ENCODE results near the gene SLC20A1. TPM values are rescaled to one million over a fixed set of nuclear protein-coding genes. Genes with fewer than 3 reads are reported as not detected.

Gene SLC20A1
- total RNA-seq, 1 donor from 2014 or later = 63.9 TPM

- Mint-ChIP-seq H3K36me3 (no peaks in the 10 kb centered on the region), H3K27me3 (no peaks in the 10 kb centered on the region), H3K27ac (no peak overlapping the region), H3K4me1 (ENCODE audit: unreplicated experiment) (peaks cover 10% of the 10 kb centered on the region), H3K9me3 (no peaks in the 10 kb centered on the region), H3K4me3 (no peak overlapping the region)
- no peak for TF ChIP-seq CTCF (conservative IDR thresholded peaks at IDR 0.05)
- DNase-seq (ENCODE audit: extremely low spot score, unreplicated experiment) = peak; percentile 20
Observed at GRCh38 chr2:112693596-112693995, 47.9 kb downstream of the SLC20A1 start.

GRCh38 chr2:112694182-112694581 is 48.4 kb downstream of the SLC20A1 start:
- TF ChIP-seq CTCF (conservative IDR thresholded peaks at IDR 0.05) = no peak
- H3K27ac Mint-ChIP-seq = no peak overlapping the region
- peak; percentile 48 for DNase-seq (ENCODE audit: extremely low spot score, unreplicated experiment)
- H3K27me3 Mint-ChIP-seq = no peaks in the 10 kb centered on the region
- H3K9me3 Mint-ChIP-seq = no peaks in the 10 kb centered on the region
- H3K4me1 Mint-ChIP-seq (ENCODE audit: unreplicated experiment) = peaks cover 10% of the 10 kb centered on the region
- H3K4me3 Mint-ChIP-seq = no peak overlapping the region
- no peaks in the 10 kb centered on the region for H3K36me3 Mint-ChIP-seq

- Mint-ChIP-seq H3K4me3 (no peak overlapping the region), H3K4me1 (ENCODE audit: unreplicated experiment) (no peaks in the 10 kb centered on the region), H3K36me3 (no peaks in the 10 kb centered on the region), H3K27ac (no peak overlapping the region), H3K9me3 (no peaks in the 10 kb centered on the region), H3K27me3 (no peaks in the 10 kb centered on the region)
- TF ChIP-seq CTCF (conservative IDR thresholded peaks at IDR 0.05) = no peak
- no peak for DNase-seq (ENCODE audit: extremely low spot score, unreplicated experiment)
Observed at GRCh38 chr2:112698834-112699515, 53.2 kb downstream of the SLC20A1 start.

GRCh38 chr2:112699984-112700667 is 54.4 kb downstream of the SLC20A1 start:
- TF ChIP-seq CTCF (conservative IDR thresholded peaks at IDR 0.05) = no peak
- DNase-seq (ENCODE audit: extremely low spot score, unreplicated experiment) = peak; percentile 4
- no peaks in the 10 kb centered on the region for H3K4me1 Mint-ChIP-seq (ENCODE audit: unreplicated experiment)
- H3K27me3 Mint-ChIP-seq = no peaks in the 10 kb centered on the region
- H3K36me3 Mint-ChIP-seq = no peaks in the 10 kb centered on the region
- H3K4me3 Mint-ChIP-seq = no peak overlapping the region
- no peaks in the 10 kb centered on the region for H3K9me3 Mint-ChIP-seq
- no peak overlapping the region for H3K27ac Mint-ChIP-seq

GRCh38 chr2:112701052-112701451 is 55.3 kb downstream of the SLC20A1 start:
- no peak for TF ChIP-seq CTCF (conservative IDR thresholded peaks at IDR 0.05)
- peak; percentile 13 for DNase-seq (ENCODE audit: extremely low spot score, unreplicated experiment)
- H3K4me3 Mint-ChIP-seq = no peak overlapping the region
- no peaks in the 10 kb centered on the region for H3K9me3 Mint-ChIP-seq
- no peaks in the 10 kb centered on the region for H3K4me1 Mint-ChIP-seq (ENCODE audit: unreplicated experiment)
- no peak overlapping the region for H3K27ac Mint-ChIP-seq
- peaks cover 3% of the 10 kb centered on the region for H3K27me3 Mint-ChIP-seq
- no peaks in the 10 kb centered on the region for H3K36me3 Mint-ChIP-seq
